ENCODE measurements around the gene ALPI. TPM values are rescaled to one million over a fixed set of nuclear protein-coding genes. Genes with fewer than 3 reads are reported as not detected.

ALPI gene
- total RNA-seq, 4 donors from 2014 or later: not detected

DNA sequence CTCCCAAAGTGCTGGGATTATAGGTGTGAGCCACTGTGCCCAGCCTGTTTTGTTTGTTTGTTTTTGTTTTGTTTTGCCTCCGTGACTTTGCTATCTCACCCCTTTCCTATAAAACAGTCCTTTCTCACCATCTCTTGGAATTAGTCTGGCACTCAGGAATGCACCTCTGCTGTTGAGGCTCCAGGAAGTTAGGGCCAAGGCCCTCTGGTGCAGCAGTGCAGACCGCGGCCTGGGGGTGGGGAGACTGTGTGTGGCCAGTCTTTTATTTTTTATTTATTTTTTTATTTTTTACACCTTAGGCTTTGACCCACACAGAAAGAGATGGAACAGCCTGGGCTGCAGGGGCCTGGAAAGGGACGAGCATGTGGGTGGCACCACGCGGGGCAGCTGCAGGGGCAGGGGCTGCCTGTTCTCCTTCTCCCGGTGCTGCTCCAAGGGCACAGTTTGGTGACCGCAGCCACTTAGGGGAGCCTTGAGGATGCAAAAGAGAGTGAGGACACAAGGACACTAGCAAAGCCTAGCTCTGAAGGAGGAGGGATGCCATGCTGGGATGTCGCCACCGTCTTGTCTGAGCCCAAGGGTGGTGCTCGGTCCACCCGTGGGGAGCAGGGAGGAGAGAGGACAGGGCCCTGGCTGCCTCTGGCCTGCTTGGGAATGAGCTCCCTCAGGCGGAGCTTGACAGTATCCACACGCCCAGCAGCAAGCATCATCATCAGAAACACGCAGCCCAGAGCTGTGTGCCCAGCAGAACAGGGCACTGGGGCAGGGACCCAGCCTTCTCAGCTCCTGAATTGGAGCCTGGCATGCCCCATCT, 19.4 kb upstream of the ALPI start:
- peaks cover 0 to 5% (median 0%) of the 10 kb centered on the region in 3 donors for H3K4me1 ChIP-seq
- no peaks in the 10 kb centered on the region for H3K36me3 ChIP-seq
- no peaks in the 10 kb centered on the region for H3K9me3 ChIP-seq
- no peak for DNase-seq
- peaks cover 0 to 20% (median 0%) of the 10 kb centered on the region in 4 donors for H3K27me3 ChIP-seq
- H3K4me3 ChIP-seq: no peak overlapping the region
- TF ChIP-seq POLR2A (IDR thresholded peaks at IDR 0.05) (no peak), CTCF (IDR thresholded peaks at IDR 0.05) (no peak)
- intact Hi-C loops (cut with DNase I): loop anchor here (10.0 kb wide), 1 partner anchor 532 kb away; no protein-coding TSS in a partner anchor
- no peak overlapping the region for H3K27ac ChIP-seq
- WGBS, 2 donors: 84 to 86% methylated on average over 3 to 5 of the region's 15 CpGs

- H3K36me3 ChIP-seq: no peaks in the 10 kb centered on the region
- no peak overlapping the region for H3K4me3 ChIP-seq
- WGBS, 2 donors: 83 to 86% methylated on average over 12 of the region's 12 CpGs
- no peaks in the 10 kb centered on the region for H3K9me3 ChIP-seq
- no peak for DNase-seq
- H3K4me1 ChIP-seq: peaks cover 0 to 5% (median 0%) of the 10 kb centered on the region in 3 donors
- TF ChIP-seq POLR2A (IDR thresholded peaks at IDR 0.05) (no peak), CTCF (IDR thresholded peaks at IDR 0.05) (no peak)
- intact Hi-C loops (cut with DNase I): loop anchor here (10.0 kb wide), 1 partner anchor 532 kb away; no protein-coding TSS in a partner anchor
- no peak overlapping the region for H3K27ac ChIP-seq
- peaks cover 0 to 19% (median 0%) of the 10 kb centered on the region in 4 donors for H3K27me3 ChIP-seq
Observed at GRCh38 chr2:232437195-232437571, 18.8 kb upstream of the ALPI start.

DNA sequence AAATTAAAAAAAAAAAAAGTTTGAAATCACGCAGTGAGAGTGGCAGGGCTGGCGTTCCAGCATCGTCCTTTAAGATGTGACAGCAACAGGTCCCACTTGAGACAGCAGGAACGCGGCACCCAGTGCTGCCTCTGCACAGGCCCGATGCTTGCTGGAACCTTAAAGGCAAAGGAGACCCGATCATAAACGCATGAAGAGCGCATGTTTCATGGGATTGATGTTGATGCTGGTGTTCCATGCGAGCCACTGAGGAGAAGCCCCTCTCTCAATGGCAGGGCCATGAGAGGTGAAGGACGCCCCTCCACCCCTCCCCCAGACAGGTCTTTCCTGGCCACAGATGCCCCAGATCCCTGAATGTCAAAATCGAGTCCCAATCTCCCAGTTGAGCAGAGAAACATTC, 17.9 kb upstream of the ALPI start:
- no peaks in the 10 kb centered on the region for H3K36me3 ChIP-seq
- intact Hi-C loops (cut with DNase I): loop anchor here (10.0 kb wide), 1 partner anchor 533 kb away; no protein-coding TSS in a partner anchor

GRCh38 chr2:232438951-232439757, 16.8 kb upstream of the ALPI start:
- H3K4me1 ChIP-seq: peaks cover 0 to 5% (median 0%) of the 10 kb centered on the region in 3 donors
- intact Hi-C loops (cut with DNase I): loop anchor here (10.0 kb wide), 1 partner anchor 534 kb away; no protein-coding TSS in a partner anchor
- no peaks in the 10 kb centered on the region for H3K36me3 ChIP-seq
- no CpG with 5 or more reads among the region's 22 CpGs for WGBS, 2 donors
- DNase-seq: no peak
- no peak overlapping the region for H3K27ac ChIP-seq
- H3K27me3 ChIP-seq: peaks cover 0 to 19% (median 0%) of the 10 kb centered on the region in 4 donors
- H3K9me3 ChIP-seq: no peaks in the 10 kb centered on the region
- peak; percentile 14 to 56 (median 40) for TF ChIP-seq CTCF (IDR thresholded peaks at IDR 0.05)
- TF ChIP-seq POLR2A (IDR thresholded peaks at IDR 0.05): no peak
- H3K4me3 ChIP-seq: no peak overlapping the region

More for the DNA sequence above, 17.9 kb upstream of the ALPI start:
- Histone ChIP-seq H3K4me1 (peaks cover 0 to 5% (median 0%) of the 10 kb centered on the region in 3 donors), H3K9me3 (no peaks in the 10 kb centered on the region), H3K27ac (no peak overlapping the region), H3K4me3 (no peak overlapping the region), H3K27me3 (peaks cover 0 to 19% (median 0%) of the 10 kb centered on the region in 4 donors)
- WGBS, 2 donors: 77 to 80% methylated on average over 11 to 12 of the region's 12 CpGs
- DNase-seq: no peak
- TF ChIP-seq CTCF (IDR thresholded peaks at IDR 0.05) (no peak), POLR2A (IDR thresholded peaks at IDR 0.05) (no peak)

All from esophagus squamous epithelium (tissue), 5 donors.